GM23248 (cell line): ENCODE measurements around the gene PDIA4.

Source experiments
- EZH2 ChIP-seq: fragments of 200-600 bp; sonication (generic); IDR thresholded peaks from 2 replicates; pipeline ENCODE4 v1.6.1; 2018; ENCODE audit warnings: antibody characterized with exemption, mild to moderate bottlenecking; ENCODE audit not compliant: insufficient read depth, poor library complexity, severe bottlenecking
- EZH2phosphoT487 ChIP-seq: fragments of 200-600 bp; sonication (generic); IDR thresholded peaks from 2 replicates; pipeline ENCODE4 v1.6.1; 2018; ENCODE audit warnings: antibody characterized with exemption, moderate library complexity, mild to moderate bottlenecking, low read depth; ENCODE audit not compliant: insufficient read depth

DNA sequence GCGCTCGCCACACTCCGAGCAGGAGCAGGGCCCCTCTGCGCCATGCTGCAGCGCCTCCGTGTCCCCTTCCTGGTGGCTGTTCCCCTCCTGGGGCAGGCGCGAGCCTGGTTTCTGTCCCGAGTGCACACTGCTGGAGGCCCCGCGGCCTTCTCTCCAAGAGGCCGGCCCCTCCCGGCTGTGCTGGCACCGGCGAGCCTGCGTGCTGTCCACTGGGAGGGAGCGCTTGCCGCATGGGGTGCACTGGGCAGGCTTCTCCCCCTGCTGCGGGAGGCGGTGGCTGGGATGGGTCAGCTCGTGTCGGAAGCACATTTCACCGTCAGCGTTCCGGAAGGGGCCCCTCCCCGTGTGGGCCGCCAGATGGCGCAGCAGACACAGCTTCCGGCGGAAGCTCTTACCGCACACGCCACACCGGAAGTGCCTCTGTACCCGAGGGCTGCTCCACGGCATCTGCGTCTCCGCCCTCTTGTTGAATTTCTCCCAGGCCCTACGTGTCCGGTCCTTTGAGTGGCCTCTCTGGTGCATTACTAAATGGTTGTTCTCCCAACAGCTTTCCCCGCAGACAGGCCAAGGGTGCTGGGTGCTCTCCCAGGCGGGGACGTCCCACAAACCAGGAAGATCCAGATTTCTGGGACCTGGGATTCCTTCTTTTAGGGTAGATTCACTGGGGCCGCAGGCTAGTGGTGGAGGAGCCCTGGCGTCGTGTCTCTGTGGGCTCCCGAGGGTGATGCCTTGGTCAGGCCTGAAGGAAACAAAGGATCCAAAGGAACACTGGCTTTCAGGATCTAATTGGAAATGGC is 43.5 kb upstream of the PDIA4 start:
- TF ChIP-seq EZH2phosphoT487 (no peak), EZH2 (no peak)
